Coronary artery (tissue), 2 donors: ENCODE results near the gene LBX2.

Source experiments
- DNase-seq: peaks from one replicate; pipeline ENCODE4 v3.0.0-alpha.2; 2017; ENCODE audit warnings: low spot score
- H3K27ac ChIP-seq, 2 donors: fragments of 200-600 bp; sonication (generic); one replicate each; pipeline ENCODE4 v1.5.1; 2016 to 2019
- H3K4me3 ChIP-seq: fragments of 200-600 bp; sonication (generic); 2 replicates; pipeline ENCODE4 v1.5.1; 2016; ENCODE audit warnings: mild to moderate bottlenecking, moderate library complexity
- TF ChIP-seq, protein P1 (sequence below): fragments of 200-600 bp; sonication (generic); IDR thresholded peaks from one replicate; pipeline ENCODE4 v1.5.1; 2019; ENCODE audit warnings: antibody characterized with exemption

Gene LBX2

DNA sequence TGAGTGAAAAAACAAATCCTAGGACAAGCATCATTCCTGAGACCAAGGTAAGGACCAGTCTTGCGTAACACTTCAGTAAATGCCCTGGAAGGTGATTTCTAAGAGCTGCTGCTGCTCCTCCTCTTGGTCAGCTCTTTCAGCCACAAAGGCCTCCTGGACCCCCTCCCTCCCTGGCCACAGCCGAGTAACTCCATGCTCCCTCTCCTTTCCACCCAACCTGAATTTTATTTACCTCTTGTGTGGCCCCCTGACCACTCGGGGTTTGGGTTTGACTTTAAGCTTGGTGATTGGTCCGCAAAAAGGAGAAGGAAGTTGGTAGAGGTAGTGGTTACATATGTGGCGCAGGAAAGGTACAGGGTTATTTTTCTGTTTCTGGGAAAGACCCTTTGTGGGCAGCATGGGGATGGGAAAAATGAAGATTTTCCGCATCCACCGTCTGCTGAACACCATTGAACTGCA is 39.5 kb upstream of the LBX2 start:
- H3K27ac ChIP-seq = no peak overlapping the region

DNA sequence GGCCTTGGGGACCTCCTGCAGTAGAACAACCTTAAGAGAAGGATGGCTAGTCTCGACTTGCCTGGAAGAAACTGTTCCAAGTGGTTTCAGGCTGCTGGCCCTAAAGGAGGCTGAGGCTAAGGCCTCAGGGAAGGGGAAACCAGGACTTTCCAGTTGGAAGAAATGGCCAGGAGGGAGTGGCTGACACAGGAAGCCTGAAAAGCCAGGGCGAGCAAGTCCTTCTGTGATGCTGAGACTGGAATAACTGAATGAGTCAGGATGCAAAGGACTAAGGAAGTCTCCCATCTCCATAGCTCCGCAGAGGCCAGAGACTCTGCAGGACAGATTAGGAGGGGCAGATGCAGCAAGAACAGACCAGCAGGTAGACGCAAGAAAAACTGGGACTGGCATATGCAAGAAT is 37.7 kb upstream of the LBX2 start:
- TF ChIP-seq, protein P1, sequence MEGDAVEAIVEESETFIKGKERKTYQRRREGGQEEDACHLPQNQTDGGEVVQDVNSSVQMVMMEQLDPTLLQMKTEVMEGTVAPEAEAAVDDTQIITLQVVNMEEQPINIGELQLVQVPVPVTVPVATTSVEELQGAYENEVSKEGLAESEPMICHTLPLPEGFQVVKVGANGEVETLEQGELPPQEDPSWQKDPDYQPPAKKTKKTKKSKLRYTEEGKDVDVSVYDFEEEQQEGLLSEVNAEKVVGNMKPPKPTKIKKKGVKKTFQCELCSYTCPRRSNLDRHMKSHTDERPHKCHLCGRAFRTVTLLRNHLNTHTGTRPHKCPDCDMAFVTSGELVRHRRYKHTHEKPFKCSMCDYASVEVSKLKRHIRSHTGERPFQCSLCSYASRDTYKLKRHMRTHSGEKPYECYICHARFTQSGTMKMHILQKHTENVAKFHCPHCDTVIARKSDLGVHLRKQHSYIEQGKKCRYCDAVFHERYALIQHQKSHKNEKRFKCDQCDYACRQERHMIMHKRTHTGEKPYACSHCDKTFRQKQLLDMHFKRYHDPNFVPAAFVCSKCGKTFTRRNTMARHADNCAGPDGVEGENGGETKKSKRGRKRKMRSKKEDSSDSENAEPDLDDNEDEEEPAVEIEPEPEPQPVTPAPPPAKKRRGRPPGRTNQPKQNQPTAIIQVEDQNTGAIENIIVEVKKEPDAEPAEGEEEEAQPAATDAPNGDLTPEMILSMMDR = no peak
- Histone ChIP-seq H3K4me3 (no peak overlapping the region), H3K27ac (no peak overlapping the region)
- DNase-seq = no peak

More for the DNA sequence above, 39.5 kb upstream of the LBX2 start:
- H3K4me3 ChIP-seq = no peak overlapping the region
- TF ChIP-seq, protein P1 = no peak
- DNase-seq = no peak

DNA sequence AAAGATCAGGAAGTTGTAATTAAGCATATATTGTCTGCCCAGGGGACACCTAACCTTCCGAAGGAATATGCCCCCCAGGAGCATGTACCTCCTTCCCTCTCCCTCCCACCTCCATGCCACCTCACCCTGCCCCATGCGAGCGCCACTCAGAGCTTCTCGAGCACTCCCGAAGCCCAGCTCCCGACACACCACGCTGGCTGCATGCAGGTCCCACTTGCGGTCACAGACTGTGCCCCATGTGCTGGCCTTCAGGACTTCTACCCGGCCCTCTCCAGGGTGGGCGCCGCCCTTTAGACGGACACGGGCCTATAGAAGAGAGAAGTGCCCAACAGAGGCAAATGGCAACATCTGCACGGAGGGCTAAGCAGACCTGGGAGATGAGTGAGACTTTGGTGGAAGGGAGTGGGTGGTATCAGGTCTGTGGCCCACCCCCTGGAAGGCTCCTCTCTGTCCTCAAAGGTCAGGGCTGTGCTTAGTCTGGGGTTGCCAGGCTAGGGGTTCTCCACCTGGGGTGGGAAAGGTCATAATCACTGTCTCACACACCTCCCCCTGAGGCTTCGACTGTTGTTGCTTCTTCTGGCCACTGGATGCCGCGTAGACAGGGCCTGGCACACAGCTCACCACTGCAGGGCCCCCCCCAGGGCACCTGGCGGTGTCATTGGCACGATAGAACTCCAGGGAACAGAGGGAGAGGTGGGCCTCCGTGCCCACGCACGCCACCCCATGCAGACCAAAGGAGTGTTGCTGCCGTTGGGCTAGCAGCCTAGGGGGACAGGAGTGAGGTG is 37.0 kb upstream of the LBX2 start:
- DNase-seq = no peak
- TF ChIP-seq, protein P1 = no peak
- Histone ChIP-seq H3K4me3 (no peak overlapping the region), H3K27ac (no peak overlapping the region)

DNA sequence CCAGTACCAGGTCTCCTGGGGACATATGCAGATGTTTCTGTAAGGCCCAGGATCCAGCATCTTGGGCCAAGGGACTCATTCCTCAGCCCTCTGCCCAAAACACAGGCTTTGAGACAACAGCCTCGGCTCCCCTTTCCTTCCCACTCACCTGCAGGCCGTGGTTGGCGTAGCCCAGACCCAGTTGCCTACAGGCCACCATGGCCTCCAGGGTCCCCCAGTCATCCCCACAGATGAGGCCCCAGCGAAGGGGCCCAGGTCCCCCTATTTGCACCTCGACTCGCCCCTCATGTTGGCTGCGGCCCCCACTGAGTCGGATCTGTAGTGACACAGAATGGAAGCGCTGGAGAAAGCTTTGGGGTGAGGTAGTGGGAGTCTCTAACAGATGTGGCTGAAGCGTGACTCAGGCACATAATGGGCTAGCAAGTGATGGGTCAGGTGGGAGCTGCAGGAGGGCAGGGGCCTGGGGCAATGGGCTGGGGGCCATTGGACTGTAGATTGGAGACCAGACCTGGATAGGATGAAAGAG is 36.1 kb upstream of the LBX2 start:
- TF ChIP-seq, protein P1 = no peak
- Histone ChIP-seq H3K4me3 (no peak overlapping the region), H3K27ac (no peak overlapping the region)
- no peak for DNase-seq

DNA sequence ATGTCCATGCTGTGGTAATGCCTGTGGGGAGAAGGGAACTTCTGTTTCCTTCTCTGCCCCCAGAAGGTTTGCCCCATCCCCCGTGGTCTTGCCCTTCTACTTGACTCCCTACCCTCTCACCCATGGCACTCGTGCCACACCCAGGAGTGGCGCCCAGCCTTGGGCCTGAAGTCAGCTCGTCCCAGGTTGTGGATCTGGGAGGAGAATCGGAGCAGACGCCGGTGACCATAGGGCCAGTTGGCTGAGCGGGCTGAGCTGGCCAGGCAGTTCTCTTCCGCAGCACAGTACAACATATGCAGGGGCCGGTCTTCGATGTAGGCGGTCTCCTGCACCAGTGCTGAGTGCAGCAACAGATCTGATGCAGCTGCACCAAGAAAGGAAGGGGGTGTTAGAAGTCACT is 35.0 kb upstream of the LBX2 start:
- DNase-seq = no peak
- TF ChIP-seq, protein P1 = no peak
- Histone ChIP-seq H3K27ac (no peak overlapping the region), H3K4me3 (no peak overlapping the region)

DNA sequence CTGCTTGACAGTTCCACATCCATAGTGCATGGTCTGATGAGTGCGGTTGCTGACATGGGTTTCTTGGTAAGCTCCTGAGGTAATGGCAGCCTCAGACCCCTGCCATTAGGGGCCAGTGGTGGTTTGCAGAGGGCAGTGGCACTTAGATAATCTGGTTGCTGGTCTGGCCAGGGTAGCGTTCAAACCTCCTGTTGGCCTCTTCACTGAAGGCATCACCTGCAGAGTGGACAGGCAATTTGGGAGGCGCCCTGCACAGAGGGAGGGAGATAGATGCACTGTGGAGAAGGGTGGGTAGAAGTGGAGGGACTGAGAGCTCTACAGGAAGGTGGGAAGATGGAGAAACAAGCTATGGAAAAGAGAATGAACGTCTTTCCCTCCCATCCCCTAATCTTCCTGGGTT is 34.1 kb upstream of the LBX2 start:
- Histone ChIP-seq H3K27ac (no peak overlapping the region), H3K4me3 (no peak overlapping the region)
- no peak for DNase-seq
- TF ChIP-seq, protein P1 = no peak

DNA sequence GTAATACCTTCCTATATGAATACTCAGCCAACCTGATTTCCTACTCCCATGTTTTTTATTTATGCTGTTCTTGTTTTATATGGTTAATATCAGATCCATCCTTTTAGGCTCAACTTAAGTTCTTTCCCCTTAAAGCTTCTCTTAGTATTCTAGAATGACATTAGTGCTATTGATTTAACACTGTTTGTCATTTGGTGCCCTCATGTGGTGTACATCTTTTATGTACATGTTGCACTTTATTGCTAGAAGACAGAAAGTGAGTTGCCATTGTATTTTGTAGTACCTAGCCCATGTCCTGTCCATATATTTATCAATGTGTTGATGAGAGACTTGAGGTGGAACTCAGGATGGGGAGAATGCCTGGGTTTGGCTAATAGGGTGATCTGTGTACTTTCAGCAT is 32.8 kb upstream of the LBX2 start:
- TF ChIP-seq, protein P1 = no peak
- Histone ChIP-seq H3K27ac (no peak overlapping the region), H3K4me3 (no peak overlapping the region)
- DNase-seq = no peak
